Tibial nerve (tissue), 4 donors: ENCODE measurements around the gene TEX22. TPM values are rescaled to one million over a fixed set of nuclear protein-coding genes. Genes with fewer than 3 reads are reported as not detected.

Source experiments
- DNase-seq, 2 donors: peaks; one replicate each; pipeline ENCODE4 v3.0.0-alpha.2; 2019; ENCODE audit warnings: low spot score in 2 of 2
- H3K27ac ChIP-seq, 4 donors: fragments of 200-600 bp; sonication (generic) in 3 of 4; one replicate each; pipeline ENCODE4 v1.5.1; 2017 to 2019; ENCODE audit warnings: mild to moderate bottlenecking in 1 of 4
- H3K27me3 ChIP-seq, 2 donors: fragments of 200-600 bp; sonication (generic) in 1 of 2; one replicate each; pipeline versions ENCODE4 v1.5.1 to v1.6.0; 2017 to 2019
- H3K36me3 ChIP-seq, 3 donors: fragments of 200-600 bp; sonication (generic); one replicate each; pipeline ENCODE4 v1.5.1; 2018 to 2019
- H3K4me1 ChIP-seq, 4 donors: fragments of 200-600 bp; sonication (generic) in 3 of 4; one replicate each; pipeline ENCODE4 v1.5.1; 2017 to 2019
- H3K4me3 ChIP-seq, 4 donors: fragments of 200-600 bp; sonication (generic) in 3 of 4; one replicate each; pipeline ENCODE4 v1.5.1; 2017 to 2019; ENCODE audit warnings: mild to moderate bottlenecking in 1 of 4, moderate library complexity in 1 of 4
- H3K9me3 ChIP-seq, 4 donors: fragments of 200-600 bp; sonication (generic) in 3 of 4; one replicate each; pipeline ENCODE4 v1.5.1; 2017 to 2019
- EP300 ChIP-seq, 2 donors: sonication (generic); formaldehyde crosslinking; IDR thresholded peaks; one replicate each; pipeline ENCODE4 v1.6.1; 2017; ENCODE audit warnings: antibody characterized with exemption in 2 of 2, mild to moderate bottlenecking in 1 of 2
- POLR2A ChIP-seq, 2 donors: fragments of 450-650 bp; IDR thresholded peaks; one replicate each; pipeline ENCODE4 v1.6.1; 2017; ENCODE audit warnings: antibody characterized with exemption in 2 of 2, mild to moderate bottlenecking in 2 of 2, moderate library complexity in 2 of 2
- WGBS, 2 donors: methylation state at CpG; one replicate each; pipeline ENCODE4 v1.1.5; 2018; 5-methylcytosine and 5-hydroxymethylcytosine counted together
- total RNA-seq, 4 donors: library from RNA; depleted of rRNA; stranded (reverse); fragments of >200 nt; gene quantifications; one replicate each; pipeline ENCODE4 v1.1.0, GENCODE V29; 2016
- TF ChIP-seq, protein P1 (sequence below), 5 experiments: fragments of 200-600 bp in 3 of 5; fragments of 450-650 bp in 2 of 5; sonication (generic) in 3 of 5; IDR thresholded peaks; one replicate each; pipeline ENCODE4 v1.5.1; 2016 to 2019; ENCODE audit warnings: antibody characterized with exemption in 5 of 5, mild to moderate bottlenecking in 3 of 5, moderate library complexity in 2 of 5

Gene TEX22
- total RNA-seq, 4 donors from 2014 or later: 0.84 to 1.3 (median 1.0) TPM

DNA sequence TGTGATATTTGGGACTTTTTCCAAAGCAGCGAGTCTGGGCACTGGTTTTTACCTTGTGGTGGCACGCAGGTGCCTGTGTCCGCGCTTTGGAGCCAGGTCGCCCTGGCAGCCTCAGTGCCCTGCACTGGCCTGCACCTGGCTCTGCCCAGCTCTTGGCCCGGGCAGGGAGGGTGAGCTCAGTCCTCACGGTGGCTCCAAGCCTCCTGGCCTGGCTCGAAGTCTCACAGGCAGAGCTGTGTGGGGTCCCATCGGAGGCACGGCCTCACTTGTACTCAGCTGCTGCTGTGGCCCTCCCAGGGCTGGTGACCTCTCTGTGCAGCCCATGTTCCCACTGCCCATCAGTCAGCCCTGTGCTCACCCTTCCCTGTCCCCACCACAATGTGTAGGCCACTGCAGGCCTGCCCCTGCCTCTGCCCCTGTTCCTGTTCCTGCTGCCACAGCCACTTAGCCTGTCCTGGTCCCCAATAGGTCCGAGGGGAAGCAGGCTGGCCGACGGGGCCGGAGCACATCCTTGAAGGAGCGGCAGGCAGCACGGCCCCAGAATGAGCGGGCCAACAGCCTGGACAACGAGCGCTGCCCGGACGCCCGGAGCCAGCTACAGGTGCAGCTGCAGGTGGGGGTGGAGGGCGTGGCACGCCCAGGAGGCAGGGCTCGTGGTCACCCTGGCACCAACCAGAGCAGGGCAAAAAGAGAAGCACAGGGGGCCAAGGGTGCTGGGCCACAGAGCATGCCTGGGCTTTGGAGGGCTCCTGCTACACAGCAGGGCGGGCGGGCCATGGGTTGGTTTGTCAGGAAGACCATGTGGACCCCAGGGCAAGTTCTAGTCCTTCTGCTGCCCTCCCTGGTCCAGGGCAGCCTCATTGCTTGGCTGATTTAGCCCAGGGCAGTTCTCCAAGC, 16.6 kb upstream of the TEX22 start:
- TF ChIP-seq EP300 (IDR thresholded peaks at IDR 0.05) (no peak), POLR2A (IDR thresholded peaks at IDR 0.05) (no peak)
- TF ChIP-seq, protein P1, sequence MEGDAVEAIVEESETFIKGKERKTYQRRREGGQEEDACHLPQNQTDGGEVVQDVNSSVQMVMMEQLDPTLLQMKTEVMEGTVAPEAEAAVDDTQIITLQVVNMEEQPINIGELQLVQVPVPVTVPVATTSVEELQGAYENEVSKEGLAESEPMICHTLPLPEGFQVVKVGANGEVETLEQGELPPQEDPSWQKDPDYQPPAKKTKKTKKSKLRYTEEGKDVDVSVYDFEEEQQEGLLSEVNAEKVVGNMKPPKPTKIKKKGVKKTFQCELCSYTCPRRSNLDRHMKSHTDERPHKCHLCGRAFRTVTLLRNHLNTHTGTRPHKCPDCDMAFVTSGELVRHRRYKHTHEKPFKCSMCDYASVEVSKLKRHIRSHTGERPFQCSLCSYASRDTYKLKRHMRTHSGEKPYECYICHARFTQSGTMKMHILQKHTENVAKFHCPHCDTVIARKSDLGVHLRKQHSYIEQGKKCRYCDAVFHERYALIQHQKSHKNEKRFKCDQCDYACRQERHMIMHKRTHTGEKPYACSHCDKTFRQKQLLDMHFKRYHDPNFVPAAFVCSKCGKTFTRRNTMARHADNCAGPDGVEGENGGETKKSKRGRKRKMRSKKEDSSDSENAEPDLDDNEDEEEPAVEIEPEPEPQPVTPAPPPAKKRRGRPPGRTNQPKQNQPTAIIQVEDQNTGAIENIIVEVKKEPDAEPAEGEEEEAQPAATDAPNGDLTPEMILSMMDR (IDR thresholded peaks at IDR 0.05): no peak
- Histone ChIP-seq H3K36me3 (peaks cover 0 to 86% (median 4%) of the 10 kb centered on the region in 3 donors), H3K27ac (no peak overlapping the region), H3K9me3 (no peaks in the 10 kb centered on the region), H3K27me3 (no peaks in the 10 kb centered on the region), H3K4me3 (no peak overlapping the region), H3K4me1 (no peaks in the 10 kb centered on the region)
- DNase-seq: no peak
- 91 to 100% methylated on average over 9 to 22 of the region's 27 CpGs for WGBS, 2 donors

DNA sequence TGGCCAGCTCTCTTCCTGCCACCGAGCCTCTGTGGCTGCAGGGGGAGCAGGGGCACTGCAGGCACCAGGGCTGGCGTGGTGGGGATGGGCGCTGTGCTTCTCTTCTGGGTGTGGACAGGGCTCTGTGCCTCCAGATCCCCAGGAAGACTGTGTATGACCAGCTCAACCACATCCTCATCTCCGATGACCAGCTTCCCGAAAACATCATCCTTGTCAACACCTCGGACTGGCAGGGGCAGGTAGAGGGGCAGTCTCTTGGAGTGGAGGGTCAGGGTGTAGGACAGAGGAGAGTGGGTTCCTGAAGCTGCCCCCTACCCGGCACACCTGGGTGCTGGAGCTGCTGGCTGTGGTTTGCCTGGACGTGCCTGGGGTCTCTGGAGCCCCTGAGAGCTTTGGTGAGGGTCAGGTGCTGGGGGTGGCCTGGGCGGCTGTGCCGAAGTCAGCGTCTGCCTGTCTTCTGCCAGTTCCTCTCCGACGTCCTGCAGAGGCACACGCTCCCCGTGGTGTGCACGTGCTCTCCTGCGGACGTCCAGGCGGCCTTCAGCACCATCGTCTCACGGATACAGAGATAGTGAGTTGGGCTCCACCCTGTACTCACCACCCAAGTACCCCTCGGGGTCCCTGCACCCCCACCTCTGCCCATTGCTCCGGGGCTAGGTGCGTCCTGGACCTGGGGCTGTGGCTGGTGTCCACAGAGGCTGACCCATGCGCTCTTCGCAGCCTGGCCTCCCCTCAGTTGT, 15.8 kb upstream of the TEX22 start:
- DNase-seq: no peak
- Histone ChIP-seq H3K27ac (no peak overlapping the region), H3K4me1 (no peaks in the 10 kb centered on the region), H3K4me3 (no peak overlapping the region), H3K36me3 (peaks cover 0 to 91% (median 4%) of the 10 kb centered on the region in 3 donors), H3K9me3 (no peaks in the 10 kb centered on the region), H3K27me3 (no peaks in the 10 kb centered on the region)
- TF ChIP-seq POLR2A (IDR thresholded peaks at IDR 0.05) (no peak), EP300 (IDR thresholded peaks at IDR 0.05) (no peak)
- TF ChIP-seq, protein P1 (IDR thresholded peaks at IDR 0.05): no peak
- 93 to 98% methylated on average over 23 to 26 of the region's 26 CpGs for WGBS, 2 donors

DNA sequence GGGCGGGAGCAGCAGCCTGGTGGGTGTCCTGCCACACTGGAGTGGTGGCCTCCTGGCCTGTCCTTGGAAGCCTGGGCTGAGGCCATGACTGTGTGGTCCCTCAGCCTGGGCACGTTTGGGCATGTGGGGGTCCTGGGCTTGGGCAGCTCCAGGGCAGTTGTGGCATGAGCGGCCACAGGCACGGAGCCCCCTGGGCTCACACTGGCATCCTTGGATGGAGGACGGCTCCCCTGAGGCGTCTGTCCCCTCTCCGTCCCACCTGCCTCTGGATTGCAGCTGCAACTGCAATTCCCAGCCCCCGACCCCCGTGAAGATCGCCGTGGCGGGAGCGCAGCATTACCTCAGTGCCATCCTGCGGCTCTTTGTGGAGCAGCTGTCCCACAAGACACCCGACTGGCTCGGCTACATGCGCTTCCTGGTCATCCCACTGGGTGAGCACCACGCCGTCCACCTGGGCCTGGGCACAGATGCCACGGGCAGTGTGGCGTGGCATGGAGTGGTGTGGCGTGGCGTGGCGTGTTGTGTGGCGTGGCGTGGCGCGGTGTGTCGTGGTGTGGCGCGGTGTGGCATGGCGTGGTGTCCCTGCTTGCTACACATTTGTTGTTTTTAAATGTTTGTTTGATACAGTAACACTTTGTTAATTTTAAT, 15.1 kb upstream of the TEX22 start:
- peaks cover 0 to 4% (median 0%) of the 10 kb centered on the region in 4 donors for H3K4me1 ChIP-seq
- 97 to 99% methylated on average over 23 to 31 of the region's 32 CpGs for WGBS, 2 donors
- DNase-seq: no peak
- H3K9me3 ChIP-seq: no peaks in the 10 kb centered on the region
- TF ChIP-seq, protein P1 (IDR thresholded peaks at IDR 0.05): no peak
- TF ChIP-seq EP300 (IDR thresholded peaks at IDR 0.05): no peak
- no peak for TF ChIP-seq POLR2A (IDR thresholded peaks at IDR 0.05)
- H3K27ac ChIP-seq: no peak overlapping the region
- no peaks in the 10 kb centered on the region for H3K27me3 ChIP-seq
- no peak overlapping the region for H3K4me3 ChIP-seq
- H3K36me3 ChIP-seq: peaks cover 0 to 98% (median 4%) of the 10 kb centered on the region in 3 donors

DNA sequence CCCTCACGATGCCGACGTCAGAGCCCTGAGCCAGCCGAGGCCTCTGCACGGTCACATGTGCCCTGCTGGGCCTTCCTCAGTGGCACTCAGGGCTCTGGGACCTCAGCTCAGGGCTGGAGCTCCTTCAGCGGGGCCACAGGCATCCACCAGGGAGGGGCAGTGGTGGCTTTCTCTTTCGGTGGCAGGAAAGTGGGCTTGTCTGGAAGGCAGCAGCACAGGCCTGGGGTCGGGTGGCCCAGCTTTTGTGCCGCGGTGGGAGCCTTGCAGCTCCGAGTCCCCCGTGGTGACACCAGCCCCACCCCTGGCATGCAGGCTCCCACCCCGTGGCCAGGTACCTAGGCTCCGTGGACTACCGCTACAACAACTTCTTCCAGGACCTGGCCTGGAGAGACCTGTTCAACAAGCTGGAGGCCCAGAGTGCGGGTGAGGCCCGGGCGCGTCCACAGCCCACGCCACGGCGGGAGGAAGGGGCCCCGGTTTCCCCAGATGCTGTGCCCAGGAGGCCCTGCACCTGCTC, 14.2 kb upstream of the TEX22 start:
- Histone ChIP-seq H3K4me1 (peaks cover 0 to 11% (median 0%) of the 10 kb centered on the region in 4 donors), H3K27me3 (no peaks in the 10 kb centered on the region), H3K9me3 (no peaks in the 10 kb centered on the region), H3K27ac (no peak overlapping the region), H3K36me3 (peaks cover 0 to 99% (median 4%) of the 10 kb centered on the region in 3 donors), H3K4me3 (no peak overlapping the region)
- TF ChIP-seq EP300 (IDR thresholded peaks at IDR 0.05): no peak
- TF ChIP-seq POLR2A (IDR thresholded peaks at IDR 0.05): no peak
- TF ChIP-seq, protein P1 (IDR thresholded peaks at IDR 0.05): no peak
- no peak for DNase-seq
- 93 to 95% methylated on average over 15 to 18 of the region's 23 CpGs for WGBS, 2 donors
